DOHH2 (cell line): ENCODE measurements around the gene ZNF385D.

Source experiments
- H3F3A ChIP-seq: fragments of 200-600 bp; sonication (generic), shearing (Covaris generic); 2 replicates; pipeline ENCODE4 v1.6.0; 2016; ENCODE audit warnings: antibody characterized with exemption, mild to moderate bottlenecking; ENCODE audit not compliant: control insufficient read depth, insufficient read depth
- H3K27ac ChIP-seq: fragments of 200-600 bp; sonication (generic); 2 replicates; pipeline ENCODE4 v1.5.1; 2014; ENCODE audit warnings: low read depth, mild to moderate bottlenecking, low read length, moderate library complexity
- H3K27me3 ChIP-seq: fragments of 200-600 bp; sonication (generic); 2 replicates; pipeline ENCODE4 v1.6.1; 2014; ENCODE audit warnings: mild to moderate bottlenecking, low read length, mixed read lengths; ENCODE audit not compliant: control insufficient read depth
- H3K36me3 ChIP-seq: fragments of 200-600 bp; sonication (generic); 2 replicates; pipeline ENCODE4 v1.6.1; 2014; ENCODE audit warnings: mild to moderate bottlenecking, low read length, moderate library complexity, mixed read lengths; ENCODE audit not compliant: control insufficient read depth
- H3K4me1 ChIP-seq: fragments of 200-600 bp; sonication (generic); 2 replicates; pipeline ENCODE4 v1.6.1; 2014; ENCODE audit warnings: mild to moderate bottlenecking, low read length, mixed read lengths; ENCODE audit not compliant: control insufficient read depth
- H3K4me2 ChIP-seq: fragments of 200-600 bp; sonication (generic); 2 replicates; pipeline ENCODE4 v1.6.0; 2014; ENCODE audit warnings: mild to moderate bottlenecking, low read length, moderate library complexity
- H3K4me3 ChIP-seq: fragments of 200-600 bp; sonication (generic); 2 replicates; pipeline ENCODE4 v1.5.1; 2014; ENCODE audit warnings: mild to moderate bottlenecking, low read length, mixed read lengths
- H3K79me2 ChIP-seq: fragments of 200-600 bp; sonication (generic); 2 replicates; pipeline ENCODE4 v1.6.1; 2014; ENCODE audit warnings: mild to moderate bottlenecking, low read length, mixed read lengths; ENCODE audit not compliant: control insufficient read depth
- H3K9me2 ChIP-seq: fragments of 200-600 bp; sonication (generic); replicated peaks from 2 replicates; pipeline ENCODE4 v1.6.1; 2014; ENCODE audit warnings: mild to moderate bottlenecking, low read length, mixed read lengths; ENCODE audit not compliant: control insufficient read depth
- H3K9me3 ChIP-seq: fragments of 200-600 bp; sonication (generic); 2 replicates; pipeline ENCODE4 v1.6.1; 2014; ENCODE audit warnings: antibody characterized with exemption, low read length, mixed read lengths; ENCODE audit not compliant: control insufficient read depth, insufficient read depth
- H4K20me1 ChIP-seq: fragments of 200-600 bp; sonication (generic); 2 replicates; pipeline ENCODE4 v1.6.0; 2014; ENCODE audit warnings: low read depth, mild to moderate bottlenecking, antibody characterized with exemption, low read length, moderate library complexity; ENCODE audit not compliant: control insufficient read depth, insufficient read depth
- CTCF ChIP-seq: fragments of 200-600 bp; sonication (generic); IDR thresholded peaks from one replicate; pipeline ENCODE4 v1.5.1; 2014; ENCODE audit warnings: antibody characterized with exemption, mild to moderate bottlenecking, low read depth, low read length; ENCODE audit not compliant: poor library complexity, severe bottlenecking
- EZH2phosphoT487 ChIP-seq: fragments of 200-600 bp; sonication (generic); IDR thresholded peaks from 2 replicates; pipeline ENCODE4 v1.6.1; 2017; ENCODE audit warnings: borderline replicate concordance, mild to moderate bottlenecking, antibody characterized with exemption, low read length, moderate library complexity, mixed read lengths

Gene ZNF385D

GRCh38 chr3:21405671-21406667 lies 345.0 kb downstream of the ZNF385D start:
- no peaks in the 10 kb centered on the region for H3K9me3 ChIP-seq
- no peaks in the 10 kb centered on the region for H3K79me2 ChIP-seq
- TF ChIP-seq EZH2phosphoT487 = no peak
- TF ChIP-seq CTCF = no peak
- H3K27me3 ChIP-seq = no peaks in the 10 kb centered on the region
- no peak overlapping the region for H3K4me3 ChIP-seq
- H3K36me3 ChIP-seq = no peaks in the 10 kb centered on the region
- no peaks in the 10 kb centered on the region for H4K20me1 ChIP-seq
- no peak overlapping the region for H3K27ac ChIP-seq
- no peaks in the 10 kb centered on the region for H3F3A ChIP-seq
- H3K9me2 ChIP-seq = no peaks in the 10 kb centered on the region
- H3K4me1 ChIP-seq = no peaks in the 10 kb centered on the region
- no peak overlapping the region for H3K4me2 ChIP-seq

- H4K20me1 ChIP-seq = no peaks in the 10 kb centered on the region
- no peaks in the 10 kb centered on the region for H3F3A ChIP-seq
- no peaks in the 10 kb centered on the region for H3K36me3 ChIP-seq
- no peak overlapping the region for H3K27ac ChIP-seq
- H3K79me2 ChIP-seq = no peaks in the 10 kb centered on the region
- no peaks in the 10 kb centered on the region for H3K4me1 ChIP-seq
- no peaks in the 10 kb centered on the region for H3K27me3 ChIP-seq
- H3K9me3 ChIP-seq = no peaks in the 10 kb centered on the region
- H3K4me2 ChIP-seq = no peak overlapping the region
- no peaks in the 10 kb centered on the region for H3K9me2 ChIP-seq
- no peak overlapping the region for H3K4me3 ChIP-seq
- TF ChIP-seq EZH2phosphoT487 (no peak), CTCF (no peak)
Observed at GRCh38 chr3:21398461-21398860, 352.5 kb downstream of the ZNF385D start.

GRCh38 chr3:21393683-21394311 lies 357.2 kb downstream of the ZNF385D start:
- no peaks in the 10 kb centered on the region for H4K20me1 ChIP-seq
- no peak for TF ChIP-seq CTCF
- TF ChIP-seq EZH2phosphoT487 = no peak
- no peaks in the 10 kb centered on the region for H3K9me3 ChIP-seq
- H3K9me2 ChIP-seq = no peaks in the 10 kb centered on the region
- no peaks in the 10 kb centered on the region for H3F3A ChIP-seq
- no peaks in the 10 kb centered on the region for H3K27me3 ChIP-seq
- no peaks in the 10 kb centered on the region for H3K79me2 ChIP-seq
- no peak overlapping the region for H3K4me3 ChIP-seq
- no peak overlapping the region for H3K27ac ChIP-seq
- no peaks in the 10 kb centered on the region for H3K4me1 ChIP-seq
- no peaks in the 10 kb centered on the region for H3K36me3 ChIP-seq
- H3K4me2 ChIP-seq = no peak overlapping the region
